ENCODE measurements around the gene TSNAXIP1.
"Not testable (repeated sequence)": the region's sequence is repeated elsewhere in the genome, so short reads cannot be mapped to it uniquely, and the experiment has no call there.

Gene TSNAXIP1

GRCh38 chr16:67864044-67864443, 57.4 kb downstream of the TSNAXIP1 start:
- not testable (repeated sequence) for DNase-seq

DNA sequence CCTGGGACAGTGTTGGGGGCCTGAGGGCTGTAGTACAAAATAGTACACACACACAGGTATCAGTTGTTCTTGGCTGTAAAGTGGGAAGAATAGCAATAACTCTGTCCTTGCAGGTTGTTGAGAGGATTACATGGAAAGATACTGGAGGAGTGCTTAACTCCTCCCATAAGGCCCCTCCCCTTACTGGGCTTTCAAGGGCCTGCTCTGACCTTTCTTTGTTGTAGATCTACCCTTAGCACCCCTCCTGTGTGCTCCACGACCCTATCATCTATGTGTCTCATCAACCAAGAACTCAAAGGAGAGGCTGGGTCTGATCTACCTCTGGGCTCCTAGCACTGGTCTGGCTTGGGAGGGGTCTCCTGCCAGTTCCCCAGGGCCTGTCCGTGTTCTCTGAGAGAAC, 57.9 kb downstream of the TSNAXIP1 start:
- DNase-seq, result no peak

DNA sequence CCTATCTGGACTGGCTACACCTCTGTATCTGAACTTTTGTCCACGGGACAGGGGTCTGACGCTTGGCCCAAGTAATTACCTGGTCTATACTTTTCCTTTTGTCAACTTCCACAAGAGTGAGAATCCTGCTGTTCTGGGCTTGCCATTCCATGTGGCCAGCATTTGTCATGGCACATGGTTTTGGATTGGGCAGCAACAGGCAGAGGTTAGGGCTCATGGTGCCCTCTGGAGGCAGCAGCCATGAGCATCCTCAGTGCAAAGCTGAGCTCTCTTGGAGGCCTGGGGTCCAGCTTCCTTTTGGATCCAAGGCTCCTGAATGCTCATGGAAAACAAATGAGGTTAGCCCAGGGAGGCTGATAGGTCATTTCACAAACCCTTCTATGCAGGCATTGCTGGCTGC, 58.6 kb downstream of the TSNAXIP1 start:
- no peak for DNase-seq

DNA sequence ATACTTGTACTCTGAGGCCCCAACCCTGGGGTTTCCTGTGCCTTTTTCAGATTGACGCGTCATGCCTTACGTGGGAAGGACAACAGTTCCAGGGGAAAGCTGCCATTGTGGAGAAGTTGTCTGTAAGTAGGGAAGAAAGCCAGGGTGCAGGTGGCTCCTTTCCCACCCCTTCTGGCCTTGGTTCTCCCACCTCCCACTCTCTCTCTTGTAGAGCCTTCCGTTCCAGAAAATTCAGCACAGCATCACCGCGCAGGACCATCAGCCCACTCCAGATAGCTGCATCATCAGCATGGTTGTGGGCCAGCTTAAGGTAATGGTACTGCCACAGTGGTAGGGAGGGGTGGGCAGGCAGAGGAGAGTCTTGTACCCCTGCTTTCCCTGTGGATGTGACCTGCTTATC, 61.6 kb downstream of the TSNAXIP1 start:
- no peak for DNase-seq

DNA sequence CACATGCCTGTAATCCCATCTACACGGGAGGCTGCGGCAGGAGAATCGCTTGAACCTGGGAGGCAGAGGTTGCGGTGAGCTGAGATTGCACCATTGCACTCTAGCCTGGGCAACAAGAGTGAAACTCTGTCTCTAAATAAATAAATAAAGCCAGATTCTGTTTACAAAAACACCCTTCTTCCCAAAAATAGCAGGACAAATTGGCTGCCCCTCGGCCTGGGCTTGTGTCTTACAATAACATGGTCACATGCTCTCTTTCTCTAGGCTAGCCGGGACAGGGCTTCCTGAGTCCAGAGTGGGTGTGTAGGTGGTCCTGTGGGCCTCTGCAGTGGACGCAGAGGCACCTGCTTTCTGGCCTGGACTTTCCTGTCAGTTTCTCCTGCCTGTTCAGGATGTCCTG, 63.0 kb downstream of the TSNAXIP1 start:
- no peak for DNase-seq

GRCh38 chr16:67871256-67871655, 64.6 kb downstream of the TSNAXIP1 start:
- no peak for DNase-seq

GRCh38 chr16:67872131-67872630, 65.5 kb downstream of the TSNAXIP1 start:
- DNase-seq, result no peak

GRCh38 chr16:67872631-67873434, 66.1 kb downstream of the TSNAXIP1 start, which contains the start of gene EDC4:
Gene EDC4, plus strand, starts transcription at chr16:67873052. Its CDS starts 210 bp downstream, at chr16:67873262.
- DNase-seq, result peak; percentile 37

DNA sequence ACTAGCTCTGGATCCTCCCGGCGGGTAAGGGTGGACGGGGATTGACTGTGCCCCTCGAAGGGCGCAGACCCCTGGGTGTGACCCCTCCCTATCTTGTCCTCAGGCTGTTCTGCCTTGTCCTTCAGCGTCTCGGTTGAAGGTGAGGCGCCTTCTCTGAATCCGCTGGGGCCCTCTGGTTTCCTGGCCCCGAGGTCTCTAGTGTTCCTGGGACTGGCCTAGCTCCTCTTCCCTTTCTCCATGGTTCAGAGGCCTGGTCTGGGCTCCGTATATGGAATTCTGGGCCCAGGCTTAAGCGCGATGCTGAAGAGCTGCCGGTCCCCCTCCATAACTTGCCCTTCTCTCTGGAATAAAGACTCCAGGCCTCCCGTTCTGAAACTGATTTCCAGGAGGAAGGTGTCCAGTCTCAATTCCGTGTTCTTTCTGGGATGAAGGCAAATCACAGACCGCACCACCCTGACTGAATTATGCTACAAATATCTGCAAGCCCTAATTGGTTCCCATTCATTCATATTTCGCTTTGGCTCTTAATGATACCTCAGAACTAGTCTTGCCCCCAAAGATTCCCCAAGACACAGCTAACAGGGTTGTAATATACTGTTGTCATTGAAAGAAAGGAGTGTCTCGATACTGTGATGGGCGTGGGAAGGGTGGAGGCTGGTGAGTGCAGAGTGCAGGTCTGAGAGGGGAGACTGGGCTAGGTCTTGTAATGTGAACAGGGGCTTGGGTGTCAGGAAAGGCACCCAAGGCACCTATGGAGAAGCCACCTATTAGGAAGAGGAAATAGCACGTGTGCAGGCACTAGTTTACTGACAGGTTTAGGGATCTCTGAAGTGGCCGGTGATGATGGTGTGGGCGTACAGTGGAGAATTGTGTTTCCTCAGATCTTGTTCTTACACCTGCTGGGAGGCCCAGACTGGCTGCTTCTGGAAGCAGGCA, 67.0 kb downstream of the TSNAXIP1 start:
- no peak for DNase-seq

- DNase-seq, result no peak
These were observed 67.7 kb downstream of the TSNAXIP1 start for GRCh38 chr16:67874372-67874771.

DNA sequence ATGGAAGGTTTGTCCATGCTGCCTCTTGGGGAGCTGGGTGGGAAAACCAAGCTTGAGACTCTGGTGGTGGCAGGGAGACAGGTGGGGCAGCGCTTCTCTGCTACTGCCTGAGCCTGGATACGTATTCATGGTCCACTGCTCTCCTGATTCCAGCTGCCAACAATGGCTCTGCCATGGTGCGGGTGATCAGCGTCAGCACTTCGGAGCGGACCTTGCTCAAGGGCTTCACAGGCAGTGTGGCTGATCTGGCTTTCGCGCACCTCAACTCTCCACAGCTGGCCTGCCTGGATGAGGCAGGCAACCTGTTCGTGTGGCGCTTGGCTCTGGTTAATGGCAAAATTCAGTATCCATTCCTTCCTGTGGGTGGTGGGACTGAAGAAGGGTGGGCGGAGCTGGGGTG, 70.4 kb downstream of the TSNAXIP1 start:
- no peak for DNase-seq
